Measurements from ENCODE around the gene DLEC1.

GRCh38 chr3:38000242-38000916 is 38.6 kb upstream of the DLEC1 start:
- TF ChIP-seq CTCF (IDR thresholded peaks at IDR 0.05; ENCODE audit: borderline replicate concordance, extremely low read depth, low read length, poor library complexity, severe bottlenecking), result no peak
- TF ChIP-seq EZH2 (IDR thresholded peaks at IDR 0.05; ENCODE audit: borderline replicate concordance, low read depth, low read length, severe bottlenecking), result no peak
